LNCAP (cell line): ENCODE data around the gene GNA12.

Experiments
- TF ChIP-seq, protein P1 (sequence below): fragments of 450-650 bp; IDR thresholded peaks from 2 replicates; pipeline ENCODE4 v1.5.1; 2017; ENCODE audit warnings: mild to moderate bottlenecking

GNA12 gene

GRCh38 chr7:2843191-2843685 is 870 bp downstream of the GNA12 start:
- TF ChIP-seq, protein P1, sequence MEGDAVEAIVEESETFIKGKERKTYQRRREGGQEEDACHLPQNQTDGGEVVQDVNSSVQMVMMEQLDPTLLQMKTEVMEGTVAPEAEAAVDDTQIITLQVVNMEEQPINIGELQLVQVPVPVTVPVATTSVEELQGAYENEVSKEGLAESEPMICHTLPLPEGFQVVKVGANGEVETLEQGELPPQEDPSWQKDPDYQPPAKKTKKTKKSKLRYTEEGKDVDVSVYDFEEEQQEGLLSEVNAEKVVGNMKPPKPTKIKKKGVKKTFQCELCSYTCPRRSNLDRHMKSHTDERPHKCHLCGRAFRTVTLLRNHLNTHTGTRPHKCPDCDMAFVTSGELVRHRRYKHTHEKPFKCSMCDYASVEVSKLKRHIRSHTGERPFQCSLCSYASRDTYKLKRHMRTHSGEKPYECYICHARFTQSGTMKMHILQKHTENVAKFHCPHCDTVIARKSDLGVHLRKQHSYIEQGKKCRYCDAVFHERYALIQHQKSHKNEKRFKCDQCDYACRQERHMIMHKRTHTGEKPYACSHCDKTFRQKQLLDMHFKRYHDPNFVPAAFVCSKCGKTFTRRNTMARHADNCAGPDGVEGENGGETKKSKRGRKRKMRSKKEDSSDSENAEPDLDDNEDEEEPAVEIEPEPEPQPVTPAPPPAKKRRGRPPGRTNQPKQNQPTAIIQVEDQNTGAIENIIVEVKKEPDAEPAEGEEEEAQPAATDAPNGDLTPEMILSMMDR, result no peak

- TF ChIP-seq, protein P1, result no peak
These were observed 2.2 kb downstream of the GNA12 start for GRCh38 chr7:2841907-2842306.

GRCh38 chr7:2840458-2840857 is 3.6 kb downstream of the GNA12 start:
- TF ChIP-seq, protein P1, result no peak

DNA sequence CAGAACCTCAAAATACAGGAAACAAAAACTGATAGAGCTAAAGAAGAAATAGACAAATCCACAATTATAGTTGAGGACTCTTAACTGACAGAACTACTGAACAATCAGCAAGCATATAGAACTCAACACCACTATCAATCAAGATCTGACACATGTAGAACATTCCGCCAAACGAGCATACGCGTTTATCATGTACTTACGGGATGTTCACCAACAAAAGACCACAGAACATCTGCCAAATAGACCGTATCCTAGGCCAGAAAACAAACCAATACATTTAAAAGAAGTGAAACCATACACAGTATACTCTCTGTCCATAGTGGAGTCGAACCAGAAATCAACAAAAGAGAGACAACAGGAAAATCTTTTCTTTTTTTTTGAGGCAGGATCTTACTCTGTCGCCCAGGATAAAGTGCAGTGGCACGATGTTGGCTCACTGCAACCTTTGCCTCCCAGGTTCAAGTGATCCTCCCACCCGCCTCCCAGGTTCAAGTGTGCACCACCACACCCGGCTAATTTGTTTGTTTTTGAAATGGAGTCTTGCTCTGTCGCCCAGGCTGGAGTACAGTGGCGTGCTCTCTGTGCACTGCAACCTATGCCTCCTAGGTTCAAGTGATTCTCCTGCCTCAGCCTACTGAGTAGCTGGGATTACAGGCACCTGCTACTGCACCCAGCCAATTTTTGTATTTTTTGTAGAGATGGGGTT is 5.1 kb downstream of the GNA12 start:
- TF ChIP-seq, protein P1, result no peak

GRCh38 chr7:2838451-2838850 is 5.7 kb downstream of the GNA12 start:
- TF ChIP-seq, protein P1, result no peak

DNA sequence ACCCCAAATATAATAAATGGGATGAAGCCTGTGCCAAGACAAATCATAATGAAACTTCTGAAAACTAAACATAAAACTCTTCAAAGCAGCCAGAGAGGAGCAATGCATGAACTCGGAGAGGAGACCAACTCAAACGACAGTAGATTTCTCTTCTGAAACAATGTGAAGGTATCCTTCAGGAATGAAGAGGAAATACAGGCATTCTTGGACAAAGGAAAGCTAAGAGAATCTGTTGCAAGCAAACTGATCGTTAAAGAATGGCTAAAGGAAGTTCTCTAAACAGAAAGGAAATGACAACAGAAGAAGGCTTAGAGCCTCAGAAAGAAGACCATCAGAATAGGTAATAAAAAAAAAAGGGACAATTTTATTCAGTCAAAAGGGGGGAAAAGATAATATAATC is 6.6 kb downstream of the GNA12 start:
- TF ChIP-seq, protein P1, result no peak

DNA sequence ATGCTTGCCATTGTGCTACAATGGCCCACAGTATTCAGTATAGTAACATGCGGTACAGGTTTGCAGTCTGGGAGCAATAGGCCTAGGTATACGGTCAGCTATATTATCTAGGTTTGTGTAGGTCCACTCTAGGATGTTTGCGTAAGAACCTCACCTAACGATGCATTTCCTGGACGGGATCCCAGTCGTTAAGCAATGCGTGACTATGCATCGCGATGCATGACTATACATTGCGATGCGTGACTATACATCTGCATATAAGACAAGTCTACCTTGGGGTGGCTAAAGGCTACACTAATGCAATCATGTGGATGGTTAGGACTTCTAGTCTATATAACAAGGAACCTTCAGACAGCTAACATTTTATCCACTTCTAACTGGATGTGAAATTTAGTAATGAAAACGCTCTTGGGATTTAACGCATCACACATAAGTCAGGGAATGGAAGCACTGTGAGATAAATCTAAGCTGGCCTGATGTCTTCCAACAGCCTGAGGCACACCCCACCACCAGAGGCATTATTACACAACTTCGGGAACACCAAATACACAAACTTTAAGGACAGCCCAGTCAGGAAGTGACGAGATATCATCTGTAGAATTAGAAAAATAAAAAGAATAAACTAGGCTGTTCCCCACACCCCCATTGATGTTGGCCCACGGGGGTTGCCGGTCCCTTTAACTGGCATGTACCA is 9.2 kb downstream of the GNA12 start:
- TF ChIP-seq, protein P1, result no peak
